ENCODE results near the gene PLXNA1.

PLXNA1 gene

GRCh38 chr3:126962756-126963155 is 20.2 kb upstream of the PLXNA1 start:
- DNase-seq (ENCODE audit: low read depth), result no peak
- no peak overlapping the region for H3K4me3 ChIP-seq (ENCODE audit: low read length)
- TF ChIP-seq CTCF (conservative IDR thresholded peaks at IDR 0.05; ENCODE audit: low read length), result no peak

GRCh38 chr3:126963261-126964190 is 19.4 kb upstream of the PLXNA1 start:
- no peak for DNase-seq (ENCODE audit: low read depth)
- TF ChIP-seq CTCF (conservative IDR thresholded peaks at IDR 0.05; ENCODE audit: low read length), result no peak
- no peak overlapping the region for H3K4me3 ChIP-seq (ENCODE audit: low read length)

- TF ChIP-seq CTCF (conservative IDR thresholded peaks at IDR 0.05; ENCODE audit: low read length), result no peak
- H3K4me3 ChIP-seq (ENCODE audit: low read length), result no peak overlapping the region
- DNase-seq (ENCODE audit: low read depth), result no peak
Observed at GRCh38 chr3:126964261-126964660, 18.7 kb upstream of the PLXNA1 start.

GRCh38 chr3:126964950-126965349 is 18.0 kb upstream of the PLXNA1 start:
- no peak for DNase-seq (ENCODE audit: low read depth)
- no peak for TF ChIP-seq CTCF (conservative IDR thresholded peaks at IDR 0.05; ENCODE audit: low read length)
- H3K4me3 ChIP-seq (ENCODE audit: low read length), result no peak overlapping the region

GRCh38 chr3:126965526-126966080 is 17.3 kb upstream of the PLXNA1 start:
- no peak for TF ChIP-seq CTCF (conservative IDR thresholded peaks at IDR 0.05; ENCODE audit: low read length)
- no peak overlapping the region for H3K4me3 ChIP-seq (ENCODE audit: low read length)
- DNase-seq (ENCODE audit: low read depth), result no peak

GRCh38 chr3:126967386-126967785 is 15.5 kb upstream of the PLXNA1 start:
- no peak for DNase-seq (ENCODE audit: low read depth)
- TF ChIP-seq CTCF (conservative IDR thresholded peaks at IDR 0.05; ENCODE audit: low read length), result no peak
- no peak overlapping the region for H3K4me3 ChIP-seq (ENCODE audit: low read length)
